ENCODE results near the gene MSX1. TPM values are rescaled to one million over a fixed set of nuclear protein-coding genes. Genes with fewer than 3 reads are reported as not detected.

The MSX1 gene
- total and polyA plus RNA-seq, 2 of the 13 experiments (the other 11 are each of a cell fraction or from before 2014, with no cell fraction given), result 12.1 to 14.9 TPM

GRCh38 chr4:4812145-4812794, 47.2 kb upstream of the MSX1 start (continued):
- TF ChIP-seq HNF1A (IDR thresholded peaks at IDR 0.05; ENCODE audit: low read depth) (no peak), HNF1A (CRISPR knock-in tag; IDR thresholded peaks at IDR 0.05; ENCODE audit: borderline replicate concordance) (no peak), FOXK1 (CRISPR knock-in tag; IDR thresholded peaks at IDR 0.05; ENCODE audit: borderline replicate concordance, low read depth) (no peak), HINFP (CRISPR knock-in tag; IDR thresholded peaks at IDR 0.05; ENCODE audit: low read depth) (no peak), YEATS2 (CRISPR knock-in tag; IDR thresholded peaks at IDR 0.05; ENCODE audit: borderline replicate concordance) (no peak), ZNF362 (CRISPR knock-in tag; IDR thresholded peaks at IDR 0.05; ENCODE audit: borderline replicate concordance) (no peak), RARA (CRISPR knock-in tag; IDR thresholded peaks at IDR 0.05) (peak; percentile 39), NFYC (CRISPR knock-in tag; IDR thresholded peaks at IDR 0.05) (no peak), PREB (CRISPR knock-in tag; IDR thresholded peaks at IDR 0.05) (no peak), ZC3H13 (CRISPR knock-in tag; IDR thresholded peaks at IDR 0.05) (no peak), ZNF773 (CRISPR knock-in tag; IDR thresholded peaks at IDR 0.05; ENCODE audit: borderline replicate concordance) (no peak), BCL6 (CRISPR knock-in tag; IDR thresholded peaks at IDR 0.05) (peak; percentile 54; the same call in 1 of the 2 replicates), ZNF414 (CRISPR knock-in tag; IDR thresholded peaks at IDR 0.05) (no peak), ZNF678 (CRISPR knock-in tag; IDR thresholded peaks at IDR 0.05) (no peak), RARG (CRISPR knock-in tag; IDR thresholded peaks at IDR 0.05; ENCODE audit: low read depth) (no peak), MLXIP (CRISPR knock-in tag; IDR thresholded peaks at IDR 0.05; ENCODE audit: borderline replicate concordance) (no peak)
